ENCODE results near the gene ODAD3.

- no peak for TF ChIP-seq TCF7L2 (IDR thresholded peaks at IDR 0.05; ENCODE audit: low read depth, low read length)
- TF ChIP-seq POLR2AphosphoS5 (IDR thresholded peaks at IDR 0.05; ENCODE audit: low read depth, low read length): no peak
- TF ChIP-seq CTCF (IDR thresholded peaks at IDR 0.05): no peak
These were observed 12.5 kb downstream of the ODAD3 start for GRCh38 chr19:11422163-11423065.
